SH-SY5Y (cell line): ENCODE measurements around the gene GREB1.

Source experiments
- GATA2 ChIP-seq: IDR thresholded peaks from 2 replicates; pipeline ENCODE4 v1.6.1; 2011; ENCODE audit warnings: mild to moderate bottlenecking, low read depth, low read length
- GATA3 ChIP-seq: IDR thresholded peaks from 2 replicates; pipeline ENCODE4 v1.6.1; 2011; ENCODE audit warnings: low read depth, mild to moderate bottlenecking, low read length, moderate library complexity

DNA sequence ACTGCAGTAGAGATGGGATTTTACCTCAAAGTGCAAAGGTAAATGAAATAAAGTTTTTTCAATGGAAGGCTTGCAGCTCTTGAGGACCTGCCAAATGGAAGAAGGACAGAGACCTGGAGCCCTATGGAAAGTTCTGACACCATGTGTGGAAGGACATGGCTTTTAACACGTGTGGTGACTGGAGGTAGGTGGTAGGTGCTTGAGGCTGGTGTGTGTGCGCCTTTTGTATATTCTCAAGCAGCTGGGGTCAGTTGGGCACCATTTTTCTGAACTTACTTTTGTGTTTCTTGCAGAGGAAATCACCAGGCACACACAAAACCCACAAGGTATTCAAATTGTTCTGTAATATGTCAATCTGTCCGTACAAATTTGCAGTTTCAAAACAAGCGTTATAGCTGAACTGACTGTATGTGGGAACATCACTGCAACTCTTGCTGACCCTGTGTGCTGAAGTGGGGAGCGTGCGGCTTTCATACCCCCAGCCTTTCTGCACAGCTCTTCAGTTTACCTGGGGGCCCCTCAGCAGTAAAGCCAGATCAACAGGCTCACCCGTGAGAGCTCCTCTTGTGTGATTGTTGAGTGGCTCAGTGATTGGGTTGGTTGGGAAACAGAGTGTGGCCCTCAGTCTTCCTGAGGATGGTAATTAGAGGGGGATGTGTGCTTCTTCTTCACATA, 363 bp downstream of the GREB1 start:
- no peak for TF ChIP-seq GATA2
- TF ChIP-seq GATA3, result no peak
